ENCODE measurements around the gene TTLL8. TPM values are rescaled to one million over a fixed set of nuclear protein-coding genes. Genes with fewer than 3 reads are reported as not detected.

The TTLL8 gene
- total RNA-seq, 2 donors from 2014 or later = not detected

- TF ChIP-seq CTCF (IDR thresholded peaks at IDR 0.05) = no peak
- TF ChIP-seq POLR2A (IDR thresholded peaks at IDR 0.05) = no peak
- WGBS, 2 donors = 75 to 89% methylated on average over 5 to 9 of the region's 9 CpGs
- no peaks in the 10 kb centered on the region for H3K9me3 ChIP-seq
- no peak overlapping the region for H3K27ac ChIP-seq
- no peak overlapping the region for H3K4me3 ChIP-seq
- peaks cover 5% of the 10 kb centered on the region for H3K4me1 ChIP-seq
- no peaks in the 10 kb centered on the region for H3K27me3 ChIP-seq
- no peaks in the 10 kb centered on the region for H3K36me3 ChIP-seq (replicated peaks in 1 of 2; ENCODE audit: insufficient read depth in 1 of 2, low read depth in 2 of 2)
- intact Hi-C loops (cut with DNase I) = no loop called here
- ATAC-seq (no peak), DNase-seq (no peak)
These were observed 14.1 kb upstream of the TTLL8 start for GRCh38 chr22:50072167-50072555.

- peaks cover 5% of the 10 kb centered on the region for H3K4me1 ChIP-seq
- no peaks in the 10 kb centered on the region for H3K36me3 ChIP-seq (replicated peaks in 1 of 2; ENCODE audit: insufficient read depth in 1 of 2, low read depth in 2 of 2)
- no peaks in the 10 kb centered on the region for H3K9me3 ChIP-seq
- WGBS, 2 donors = 86% methylated on average over 9 to 14 of the region's 14 CpGs
- ATAC-seq = no peak
- no peak overlapping the region for H3K4me3 ChIP-seq
- DNase-seq = no peak
- H3K27me3 ChIP-seq = no peaks in the 10 kb centered on the region
- TF ChIP-seq POLR2A (IDR thresholded peaks at IDR 0.05) (no peak), CTCF (IDR thresholded peaks at IDR 0.05) (no peak)
- H3K27ac ChIP-seq = no peak overlapping the region
- intact Hi-C loops (cut with DNase I) = no loop called here
These were observed 13.5 kb upstream of the TTLL8 start for GRCh38 chr22:50071432-50072166.

GRCh38 chr22:50070366-50070765 lies 12.3 kb upstream of the TTLL8 start:
- H3K27ac ChIP-seq = no peak overlapping the region
- WGBS, 2 donors = 75 to 80% methylated on average over 8 of the region's 8 CpGs
- DNase-seq = no peak
- intact Hi-C loops (cut with DNase I) = no loop called here
- TF ChIP-seq CTCF (IDR thresholded peaks at IDR 0.05) = no peak
- no peak for TF ChIP-seq POLR2A (IDR thresholded peaks at IDR 0.05)
- H3K36me3 ChIP-seq (replicated peaks in 1 of 2; ENCODE audit: insufficient read depth in 1 of 2, low read depth in 2 of 2) = no peaks in the 10 kb centered on the region
- no peaks in the 10 kb centered on the region for H3K9me3 ChIP-seq
- no peak for ATAC-seq
- no peak overlapping the region for H3K4me3 ChIP-seq
- no peaks in the 10 kb centered on the region for H3K27me3 ChIP-seq
- H3K4me1 ChIP-seq = peaks cover 5% of the 10 kb centered on the region

GRCh38 chr22:50068096-50068495 lies 10.0 kb upstream of the TTLL8 start:
- WGBS, 2 donors = 73 to 78% methylated on average over 6 to 9 of the region's 11 CpGs
- DNase-seq = no peak
- H3K9me3 ChIP-seq = no peaks in the 10 kb centered on the region
- intact Hi-C loops (cut with DNase I) = no loop called here
- no peak overlapping the region for H3K27ac ChIP-seq
- H3K36me3 ChIP-seq (replicated peaks in 1 of 2; ENCODE audit: insufficient read depth in 1 of 2, low read depth in 2 of 2) = no peaks in the 10 kb centered on the region
- TF ChIP-seq POLR2A (IDR thresholded peaks at IDR 0.05) (no peak), CTCF (IDR thresholded peaks at IDR 0.05) (no peak)
- no peak for ATAC-seq
- no peak overlapping the region for H3K4me3 ChIP-seq
- no peaks in the 10 kb centered on the region for H3K4me1 ChIP-seq
- H3K27me3 ChIP-seq = no peaks in the 10 kb centered on the region

GRCh38 chr22:50067244-50067643 lies 9.1 kb upstream of the TTLL8 start:
- H3K36me3 ChIP-seq (replicated peaks in 1 of 2; ENCODE audit: insufficient read depth in 1 of 2, low read depth in 2 of 2) = no peaks in the 10 kb centered on the region
- no peak for DNase-seq
- H3K27ac ChIP-seq = no peak overlapping the region
- ATAC-seq = no peak
- no peaks in the 10 kb centered on the region for H3K4me1 ChIP-seq
- intact Hi-C loops (cut with DNase I) = no loop called here
- no peaks in the 10 kb centered on the region for H3K9me3 ChIP-seq
- H3K27me3 ChIP-seq = no peaks in the 10 kb centered on the region
- no peak overlapping the region for H3K4me3 ChIP-seq
- no peak for TF ChIP-seq CTCF (IDR thresholded peaks at IDR 0.05)
- TF ChIP-seq POLR2A (IDR thresholded peaks at IDR 0.05) = no peak
- WGBS, 2 donors = 56 to 64% methylated on average over 7 to 8 of the region's 8 CpGs
